ENCODE data around the gene ABCG4. TPM values are rescaled to one million over a fixed set of nuclear protein-coding genes. Genes with fewer than 3 reads are reported as not detected.

The ABCG4 gene
- total and polyA plus RNA-seq, 9 of the 15 experiments (the other 6 are each of a cell fraction or from before 2014, with no cell fraction given), result 0.03 to 0.11 (median 0.07) TPM; not detected in 4

- TF ChIP-seq, protein P1, sequence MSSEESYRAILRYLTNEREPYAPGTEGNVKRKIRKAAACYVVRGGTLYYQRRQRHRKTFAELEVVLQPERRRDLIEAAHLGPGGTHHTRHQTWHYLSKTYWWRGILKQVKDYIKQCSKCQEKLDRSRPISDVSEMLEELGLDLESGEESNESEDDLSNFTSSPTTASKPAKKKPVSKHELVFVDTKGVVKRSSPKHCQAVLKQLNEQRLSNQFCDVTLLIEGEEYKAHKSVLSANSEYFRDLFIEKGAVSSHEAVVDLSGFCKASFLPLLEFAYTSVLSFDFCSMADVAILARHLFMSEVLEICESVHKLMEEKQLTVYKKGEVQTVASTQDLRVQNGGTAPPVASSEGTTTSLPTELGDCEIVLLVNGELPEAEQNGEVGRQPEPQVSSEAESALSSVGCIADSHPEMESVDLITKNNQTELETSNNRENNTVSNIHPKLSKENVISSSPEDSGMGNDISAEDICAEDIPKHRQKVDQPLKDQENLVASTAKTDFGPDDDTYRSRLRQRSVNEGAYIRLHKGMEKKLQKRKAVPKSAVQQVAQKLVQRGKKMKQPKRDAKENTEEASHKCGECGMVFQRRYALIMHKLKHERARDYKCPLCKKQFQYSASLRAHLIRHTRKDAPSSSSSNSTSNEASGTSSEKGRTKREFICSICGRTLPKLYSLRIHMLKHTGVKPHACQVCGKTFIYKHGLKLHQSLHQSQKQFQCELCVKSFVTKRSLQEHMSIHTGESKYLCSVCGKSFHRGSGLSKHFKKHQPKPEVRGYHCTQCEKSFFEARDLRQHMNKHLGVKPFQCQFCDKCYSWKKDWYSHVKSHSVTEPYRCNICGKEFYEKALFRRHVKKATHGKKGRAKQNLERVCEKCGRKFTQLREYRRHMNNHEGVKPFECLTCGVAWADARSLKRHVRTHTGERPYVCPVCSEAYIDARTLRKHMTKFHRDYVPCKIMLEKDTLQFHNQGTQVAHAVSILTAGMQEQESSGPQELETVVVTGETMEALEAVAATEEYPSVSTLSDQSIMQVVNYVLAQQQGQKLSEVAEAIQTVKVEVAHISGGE (CRISPR knock-in tag; IDR thresholded peaks at IDR 0.05), result no peak
- TF ChIP-seq ZNF561 (CRISPR knock-in tag; conservative IDR thresholded peaks at IDR 0.05), result no peak
- TF ChIP-seq ZFP36 (IDR thresholded peaks at IDR 0.05; ENCODE audit: low read depth, low read length, partially characterized antibody), result no peak
- TF ChIP-seq JUND (IDR thresholded peaks at IDR 0.05; ENCODE audit: borderline replicate concordance, low read depth, low read length), result peak; percentile 46; the same call in 1 of the 2 replicates
- TF ChIP-seq JUND (tag; IDR thresholded peaks at IDR 0.05; ENCODE audit: borderline replicate concordance, low read depth, low read length), result no peak; the same call in 2 of the 3 replicates
- TF ChIP-seq ZNF134 (CRISPR knock-in tag; conservative IDR thresholded peaks at IDR 0.05), result no peak
- no peak for TF ChIP-seq TAF9B (IDR thresholded peaks at IDR 0.05; ENCODE audit: partially characterized antibody)
- TF ChIP-seq TOE1 (IDR thresholded peaks at IDR 0.05; ENCODE audit: borderline replicate concordance), result peak; percentile 27; the same call in 1 of the 2 replicates
- no peak for TF ChIP-seq TOE1 (CRISPR knock-in tag; IDR thresholded peaks at IDR 0.05; ENCODE audit: borderline replicate concordance, low read depth)
- TF ChIP-seq ZNF717 (CRISPR knock-in tag; IDR thresholded peaks at IDR 0.05), result no peak
- TF ChIP-seq, protein P2, sequence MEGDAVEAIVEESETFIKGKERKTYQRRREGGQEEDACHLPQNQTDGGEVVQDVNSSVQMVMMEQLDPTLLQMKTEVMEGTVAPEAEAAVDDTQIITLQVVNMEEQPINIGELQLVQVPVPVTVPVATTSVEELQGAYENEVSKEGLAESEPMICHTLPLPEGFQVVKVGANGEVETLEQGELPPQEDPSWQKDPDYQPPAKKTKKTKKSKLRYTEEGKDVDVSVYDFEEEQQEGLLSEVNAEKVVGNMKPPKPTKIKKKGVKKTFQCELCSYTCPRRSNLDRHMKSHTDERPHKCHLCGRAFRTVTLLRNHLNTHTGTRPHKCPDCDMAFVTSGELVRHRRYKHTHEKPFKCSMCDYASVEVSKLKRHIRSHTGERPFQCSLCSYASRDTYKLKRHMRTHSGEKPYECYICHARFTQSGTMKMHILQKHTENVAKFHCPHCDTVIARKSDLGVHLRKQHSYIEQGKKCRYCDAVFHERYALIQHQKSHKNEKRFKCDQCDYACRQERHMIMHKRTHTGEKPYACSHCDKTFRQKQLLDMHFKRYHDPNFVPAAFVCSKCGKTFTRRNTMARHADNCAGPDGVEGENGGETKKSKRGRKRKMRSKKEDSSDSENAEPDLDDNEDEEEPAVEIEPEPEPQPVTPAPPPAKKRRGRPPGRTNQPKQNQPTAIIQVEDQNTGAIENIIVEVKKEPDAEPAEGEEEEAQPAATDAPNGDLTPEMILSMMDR (IDR thresholded peaks at IDR 0.05 in 2 of 3, conservative IDR thresholded peaks at IDR 0.05 in 1 of 3; ENCODE audit: insufficient read depth in 2 of 3, low read depth in 1 of 3, low read length in 3 of 3), result peak; percentile 84 to 94 (median 85)
- TF ChIP-seq ZNF174 (CRISPR knock-in tag; IDR thresholded peaks at IDR 0.05), result no peak
- TF ChIP-seq SLC30A9 (CRISPR knock-in tag; IDR thresholded peaks at IDR 0.05), result no peak
- no peak for TF ChIP-seq CBFB (CRISPR knock-in tag; IDR thresholded peaks at IDR 0.05)
- TF ChIP-seq ZNF253 (CRISPR knock-in tag; conservative IDR thresholded peaks at IDR 0.05), result no peak
- TF ChIP-seq FOXM1 (IDR thresholded peaks at IDR 0.05; ENCODE audit: low read depth), result no peak
- no peak for TF ChIP-seq FOXM1 (CRISPR knock-in tag; IDR thresholded peaks at IDR 0.05; ENCODE audit: low read depth)
- no peak for TF ChIP-seq TAL1 (IDR thresholded peaks at IDR 0.05)
- TF ChIP-seq EHMT2 (IDR thresholded peaks at IDR 0.05), result no peak
- no peak for TF ChIP-seq STAG1 (CRISPR knock-in tag; IDR thresholded peaks at IDR 0.05; ENCODE audit: borderline replicate concordance)
- TF ChIP-seq SMARCB1 (IDR thresholded peaks at IDR 0.05; ENCODE audit: insufficient read length, low read depth), result no peak
- no peak for TF ChIP-seq TARDBP (IDR thresholded peaks at IDR 0.05)
- no peak for TF ChIP-seq ZBTB17 (CRISPR knock-in tag; IDR thresholded peaks at IDR 0.05)
- TF ChIP-seq, protein P3, sequence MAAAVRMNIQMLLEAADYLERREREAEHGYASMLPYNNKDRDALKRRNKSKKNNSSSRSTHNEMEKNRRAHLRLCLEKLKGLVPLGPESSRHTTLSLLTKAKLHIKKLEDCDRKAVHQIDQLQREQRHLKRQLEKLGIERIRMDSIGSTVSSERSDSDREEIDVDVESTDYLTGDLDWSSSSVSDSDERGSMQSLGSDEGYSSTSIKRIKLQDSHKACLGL (CRISPR knock-in tag; IDR thresholded peaks at IDR 0.05; ENCODE audit: borderline replicate concordance, poor library complexity, severe bottlenecking), result no peak
- TF ChIP-seq TCFL5 (CRISPR knock-in tag; conservative IDR thresholded peaks at IDR 0.05), result no peak
Measured at GRCh38 chr11:119196833-119197483, 48.1 kb downstream of the ABCG4 start (continued).
